CD4-positive, CD25-positive, alpha-beta regulatory T cell (primary cell): ENCODE results near the gene ATP1B2. TPM values are rescaled to one million over a fixed set of nuclear protein-coding genes. Genes with fewer than 3 reads are reported as not detected.
A peak's percentile ranks its signal among the peaks of the same experiment; 100 is the strongest.

ENCODE experiments used
- ATAC-seq, 2 donors: fragments of 150-1000 bp; cut with Tn5 transposase; one replicate each; pipeline ENCODE4 v1.10.0; 2021; ENCODE audit warnings: low read depth in 2 of 2, moderate number of reproducible peaks in 2 of 2, moderate library complexity in 1 of 2
- DNase-seq, 3 donors: peaks; one replicate each; pipeline versions ENCODE4 v3.0.0 to v3.0.0-alpha.2; 2012 to 2022; ENCODE audit warnings: mixed read lengths in 1 of 3
- H3K27ac ChIP-seq: one replicate; pipeline ENCODE4 v1.7.0; 2013; ENCODE audit warnings: mild to moderate bottlenecking, low read length; ENCODE audit not compliant: insufficient read depth, poor library complexity, severe bottlenecking
- H3K27me3 ChIP-seq: one replicate; pipeline ENCODE4 v1.7.0; 2013; ENCODE audit warnings: low read length; ENCODE audit not compliant: control insufficient read depth, insufficient read depth
- H3K36me3 ChIP-seq: one replicate; pipeline ENCODE4 v1.7.0; 2013; ENCODE audit warnings: mild to moderate bottlenecking, low read length, moderate library complexity; ENCODE audit not compliant: control insufficient read depth, insufficient read depth
- H3K4me1 ChIP-seq: 2 replicates; pipeline ENCODE4 v1.7.0; 2013; ENCODE audit warnings: mild to moderate bottlenecking, low read length; ENCODE audit not compliant: insufficient read depth, control insufficient read depth, poor library complexity, severe bottlenecking
- H3K4me3 ChIP-seq: one replicate; pipeline ENCODE4 v1.7.0; 2013; ENCODE audit warnings: low read depth, mild to moderate bottlenecking, low read length, moderate library complexity
- H3K9me3 ChIP-seq, 2 experiments: 1 replicate in 1 of 2; 2 replicates in 1 of 2; pipeline ENCODE4 v1.7.0; 2013; ENCODE audit warnings: low read length in 2 of 2, mild to moderate bottlenecking in 1 of 2, moderate library complexity in 1 of 2; ENCODE audit not compliant: control insufficient read depth in 2 of 2
- H3K27ac Mint-ChIP-seq, 3 donors: one replicate each; pipeline ENCODE4 v1.8.0; 2020 to 2022; ENCODE audit warnings: mild to moderate bottlenecking in 3 of 3, mixed read lengths in 3 of 3, moderate library complexity in 2 of 3
- H3K27me3 Mint-ChIP-seq: one replicate; pipeline ENCODE4 v1.8.0; 2022; ENCODE audit warnings: mild to moderate bottlenecking, mixed read lengths
- H3K36me3 Mint-ChIP-seq: one replicate; pipeline ENCODE4 v1.8.0; 2020; ENCODE audit warnings: mixed read lengths
- H3K4me1 Mint-ChIP-seq, 4 donors: one replicate each; pipeline ENCODE4 v1.8.0; 2020 to 2022; ENCODE audit warnings: mixed read lengths in 4 of 4, mild to moderate bottlenecking in 1 of 4
- H3K4me3 Mint-ChIP-seq, 4 donors: one replicate each; pipeline ENCODE4 v1.8.0; 2020 to 2022; ENCODE audit warnings: mild to moderate bottlenecking in 4 of 4, mixed read lengths in 4 of 4, moderate library complexity in 3 of 4
- H3K9me3 Mint-ChIP-seq, 7 donors: one replicate each; pipeline ENCODE4 v1.8.0; 2020 to 2022; ENCODE audit warnings: mixed read lengths in 7 of 7, mild to moderate bottlenecking in 3 of 7, moderate library complexity in 2 of 7
- polyA plus RNA-seq, 4 donors: library from polyadenylated mRNA; unstranded; fragments of 300-500 nt; fragmentation: Illumina TruSeq; gene quantifications; one replicate each; pipeline ENCODE4 v1.2.3, GENCODE V29; 2021
- total RNA-seq: library from RNA; stranded (reverse); gene quantifications from one replicate; pipeline ENCODE4 v1.2.3, GENCODE V29; 2022

Gene ATP1B2
- not detected for total RNA-seq
- not detected for polyA plus RNA-seq

- peak; percentile 78 to 80 for ATAC-seq
- Histone ChIP-seq H3K27ac (no peak within 1 kb of the TSS), H3K4me3 (peak within 1 kb of the TSS; percentile 47), H3K4me1 (peaks cover 21% of the 10 kb centered on the region), H3K9me3 (no peaks in the 10 kb centered on the region), H3K36me3 (no peaks in the 10 kb centered on the region), H3K27me3 (peaks cover 19% of the 10 kb centered on the region)
- peak within 1 kb of the TSS in 2 of 3 donors; percentile 31 to 69 for H3K27ac Mint-ChIP-seq
- H3K9me3 Mint-ChIP-seq = peaks cover 0 to 2% (median 0%) of the 10 kb centered on the region in 7 donors
- H3K27me3 Mint-ChIP-seq = peaks cover 57% of the 10 kb centered on the region
- DNase-seq = peak; percentile 66 to 79 (median 74)
- no peaks in the 10 kb centered on the region for H3K36me3 Mint-ChIP-seq
- peak within 1 kb of the TSS; percentile 60 to 95 (median 82) for H3K4me3 Mint-ChIP-seq
- H3K4me1 Mint-ChIP-seq = peaks cover 4 to 24% (median 9%) of the 10 kb centered on the region in 4 donors
Observed at GRCh38 chr17:7650509-7651096, at the start of gene ATP1B2. TSS of gene ATP1B2 (plus strand) at chr17:7650926. CDS start at chr17:7651519, 593 bp downstream.

- no peak overlapping the region for H3K27ac ChIP-seq
- Mint-ChIP-seq H3K27ac (no peak overlapping the region), H3K4me1 (peaks cover 10 to 26% (median 20%) of the 10 kb centered on the region in 4 donors), H3K4me3 (no peak overlapping the region), H3K27me3 (no peaks in the 10 kb centered on the region), H3K9me3 (no peaks in the 10 kb centered on the region), H3K36me3 (peaks cover 36% of the 10 kb centered on the region)
- ATAC-seq = no peak
- DNase-seq = no peak
- H3K4me1 ChIP-seq = peaks cover 3% of the 10 kb centered on the region
- no peaks in the 10 kb centered on the region for H3K27me3 ChIP-seq
- peaks cover 36% of the 10 kb centered on the region for H3K36me3 ChIP-seq
- H3K9me3 ChIP-seq = no peaks in the 10 kb centered on the region
- no peak overlapping the region for H3K4me3 ChIP-seq
Observed at GRCh38 chr17:7606280-7606679, 44.4 kb upstream of the ATP1B2 start.

- no peak overlapping the region for H3K27ac ChIP-seq
- H3K4me1 ChIP-seq = peaks cover 29% of the 10 kb centered on the region
- H3K36me3 Mint-ChIP-seq = peaks cover 16% of the 10 kb centered on the region
- no peaks in the 10 kb centered on the region for H3K9me3 ChIP-seq
- H3K9me3 Mint-ChIP-seq = no peaks in the 10 kb centered on the region
- H3K27me3 ChIP-seq = no peaks in the 10 kb centered on the region
- peaks cover 6% of the 10 kb centered on the region for H3K36me3 ChIP-seq
- no peaks in the 10 kb centered on the region for H3K27me3 Mint-ChIP-seq
- no peak overlapping the region for H3K27ac Mint-ChIP-seq
- H3K4me3 Mint-ChIP-seq = peak overlapping the region in 1 of 4 donors; percentile 83
- ATAC-seq = no peak
- peaks cover 24 to 59% (median 45%) of the 10 kb centered on the region in 4 donors for H3K4me1 Mint-ChIP-seq
- H3K4me3 ChIP-seq = no peak overlapping the region
- DNase-seq = no peak
Observed at GRCh38 chr17:7610641-7611040, 40.1 kb upstream of the ATP1B2 start.

- peak overlapping the region; percentile 69 to 93 (median 88) for H3K4me3 Mint-ChIP-seq
- peaks cover 29% of the 10 kb centered on the region for H3K4me1 ChIP-seq
Observed at GRCh38 chr17:7611635-7612293, 39.0 kb upstream of the ATP1B2 start.

GRCh38 chr17:7612294-7612640 is 38.5 kb upstream of the ATP1B2 start:
- H3K4me1 Mint-ChIP-seq = peaks cover 21 to 59% (median 41%) of the 10 kb centered on the region in 4 donors
- H3K27ac Mint-ChIP-seq = peak overlapping the region in 2 of 3 donors; percentile 45 to 57
- H3K4me3 ChIP-seq = peak overlapping the region; percentile 38

More at GRCh38 chr17:7611635-7612293, 39.0 kb upstream of the ATP1B2 start:
- no peaks in the 10 kb centered on the region for H3K9me3 ChIP-seq
- H3K27ac ChIP-seq = no peak overlapping the region
- no peaks in the 10 kb centered on the region for H3K9me3 Mint-ChIP-seq
- H3K4me3 ChIP-seq = peak overlapping the region; percentile 14
- DNase-seq = no peak
- H3K27ac Mint-ChIP-seq = peak overlapping the region in 1 of 3 donors; percentile 45
- H3K4me1 Mint-ChIP-seq = peaks cover 21 to 59% (median 41%) of the 10 kb centered on the region in 4 donors
- H3K27me3 Mint-ChIP-seq = no peaks in the 10 kb centered on the region
- no peak for ATAC-seq
- peaks cover 7% of the 10 kb centered on the region for H3K36me3 Mint-ChIP-seq
- H3K27me3 ChIP-seq = no peaks in the 10 kb centered on the region
- no peaks in the 10 kb centered on the region for H3K36me3 ChIP-seq

GRCh38 chr17:7613769-7614424 is 36.8 kb upstream of the ATP1B2 start:
- Mint-ChIP-seq H3K4me1 (peaks cover 21 to 54% (median 41%) of the 10 kb centered on the region in 4 donors), H3K27me3 (no peaks in the 10 kb centered on the region), H3K27ac (peak overlapping the region; percentile 82 to 96 (median 86)), H3K36me3 (peaks cover 7% of the 10 kb centered on the region), H3K9me3 (no peaks in the 10 kb centered on the region), H3K4me3 (peak overlapping the region; percentile 84 to 94 (median 92))
- Histone ChIP-seq H3K4me1 (peaks cover 29% of the 10 kb centered on the region), H3K27ac (peak overlapping the region; percentile 73), H3K36me3 (no peaks in the 10 kb centered on the region), H3K27me3 (no peaks in the 10 kb centered on the region), H3K4me3 (peak overlapping the region; percentile 87), H3K9me3 (no peaks in the 10 kb centered on the region)
- peak in 1 of 3 donors; percentile 28 for DNase-seq
- no peak for ATAC-seq

More at GRCh38 chr17:7612294-7612640, 38.5 kb upstream of the ATP1B2 start:
- DNase-seq = no peak
- no peaks in the 10 kb centered on the region for H3K36me3 ChIP-seq
- Mint-ChIP-seq H3K27me3 (no peaks in the 10 kb centered on the region), H3K4me3 (peak overlapping the region; percentile 84 to 94 (median 92)), H3K9me3 (no peaks in the 10 kb centered on the region), H3K36me3 (peaks cover 7% of the 10 kb centered on the region)
- no peaks in the 10 kb centered on the region for H3K27me3 ChIP-seq
- ATAC-seq = no peak
- peaks cover 29% of the 10 kb centered on the region for H3K4me1 ChIP-seq
- no peaks in the 10 kb centered on the region for H3K9me3 ChIP-seq
- H3K27ac ChIP-seq = no peak overlapping the region

- Mint-ChIP-seq H3K27me3 (no peaks in the 10 kb centered on the region), H3K27ac (peak within 1 kb of the TSS; percentile 96 to 98 (median 97)), H3K36me3 (peaks cover 4% of the 10 kb centered on the region), H3K4me3 (peak within 1 kb of the TSS; percentile 91 to 97 (median 93)), H3K9me3 (no peaks in the 10 kb centered on the region), H3K4me1 (peaks cover 16 to 47% (median 36%) of the 10 kb centered on the region in 4 donors)
- H3K4me3 ChIP-seq = peak within 1 kb of the TSS; percentile 87
- ATAC-seq = peak; percentile 92 to 94
- H3K27ac ChIP-seq = peak within 1 kb of the TSS; percentile 83
- no peaks in the 10 kb centered on the region for H3K9me3 ChIP-seq
- DNase-seq = peak; percentile 99 to 100 (median 99)
- no peaks in the 10 kb centered on the region for H3K27me3 ChIP-seq
- no peaks in the 10 kb centered on the region for H3K36me3 ChIP-seq
- H3K4me1 ChIP-seq = peaks cover 29% of the 10 kb centered on the region
Observed at GRCh38 chr17:7614425-7615264, 36.1 kb upstream of the ATP1B2 start, which contains the start of gene FXR2. TSS of gene FXR2 (minus strand) at chr17:7614897. CDS start at chr17:7614532, 365 bp downstream.
